ENCODE measurements around the gene ZDHHC6. TPM values are rescaled to one million over a fixed set of nuclear protein-coding genes. Genes with fewer than 3 reads are reported as not detected.
A peak's percentile ranks its signal among the peaks of the same experiment; 100 is the strongest.

Gene ZDHHC6
- total RNA-seq, 1 donor = 31.5 TPM

GRCh38 chr10:112461029-112461887 is 14.5 kb upstream of the ZDHHC6 start:
- TF ChIP-seq, protein P1, sequence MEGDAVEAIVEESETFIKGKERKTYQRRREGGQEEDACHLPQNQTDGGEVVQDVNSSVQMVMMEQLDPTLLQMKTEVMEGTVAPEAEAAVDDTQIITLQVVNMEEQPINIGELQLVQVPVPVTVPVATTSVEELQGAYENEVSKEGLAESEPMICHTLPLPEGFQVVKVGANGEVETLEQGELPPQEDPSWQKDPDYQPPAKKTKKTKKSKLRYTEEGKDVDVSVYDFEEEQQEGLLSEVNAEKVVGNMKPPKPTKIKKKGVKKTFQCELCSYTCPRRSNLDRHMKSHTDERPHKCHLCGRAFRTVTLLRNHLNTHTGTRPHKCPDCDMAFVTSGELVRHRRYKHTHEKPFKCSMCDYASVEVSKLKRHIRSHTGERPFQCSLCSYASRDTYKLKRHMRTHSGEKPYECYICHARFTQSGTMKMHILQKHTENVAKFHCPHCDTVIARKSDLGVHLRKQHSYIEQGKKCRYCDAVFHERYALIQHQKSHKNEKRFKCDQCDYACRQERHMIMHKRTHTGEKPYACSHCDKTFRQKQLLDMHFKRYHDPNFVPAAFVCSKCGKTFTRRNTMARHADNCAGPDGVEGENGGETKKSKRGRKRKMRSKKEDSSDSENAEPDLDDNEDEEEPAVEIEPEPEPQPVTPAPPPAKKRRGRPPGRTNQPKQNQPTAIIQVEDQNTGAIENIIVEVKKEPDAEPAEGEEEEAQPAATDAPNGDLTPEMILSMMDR (IDR thresholded peaks at IDR 0.05; ENCODE audit: insufficient read depth, low read depth, low read length) = no peak
- H3K4me3 ChIP-seq (ENCODE audit: low read depth, low read length) = no peak overlapping the region
- DNase-seq (ENCODE audit: low read depth) = peak; percentile 84

- TF ChIP-seq, protein P1 (IDR thresholded peaks at IDR 0.05; ENCODE audit: insufficient read depth, low read depth, low read length) = no peak
- no peak for DNase-seq (ENCODE audit: low read depth)
- no peak overlapping the region for H3K4me3 ChIP-seq (ENCODE audit: low read depth, low read length)
These were observed 13.7 kb upstream of the ZDHHC6 start for GRCh38 chr10:112460366-112460765.

DNA sequence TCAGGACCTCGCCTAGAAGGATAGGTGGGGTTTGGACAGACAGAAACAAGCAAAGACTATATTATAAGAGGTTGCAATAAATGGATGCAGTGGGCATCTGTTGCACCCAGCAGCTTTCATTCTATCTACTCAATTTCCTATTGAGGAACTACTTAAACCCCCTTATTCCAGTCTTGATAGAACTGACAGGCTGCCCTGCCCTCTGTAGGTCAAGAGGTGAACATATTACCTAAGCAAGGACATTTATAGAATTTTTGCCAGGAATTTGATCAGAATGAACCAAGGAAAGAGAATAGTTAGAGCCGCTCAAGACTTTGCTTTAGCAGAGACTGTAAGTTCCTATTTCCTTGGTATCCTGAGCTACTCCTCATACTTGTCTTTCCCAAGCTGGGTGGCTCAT is 9.8 kb upstream of the ZDHHC6 start:
- no peak overlapping the region for H3K4me3 ChIP-seq (ENCODE audit: low read depth, low read length)
- no peak for DNase-seq (ENCODE audit: low read depth)
- TF ChIP-seq, protein P1 (IDR thresholded peaks at IDR 0.05; ENCODE audit: insufficient read depth, low read depth, low read length) = peak; percentile 1

- H3K4me3 ChIP-seq (ENCODE audit: low read depth, low read length) = no peak overlapping the region
- TF ChIP-seq, protein P1 (IDR thresholded peaks at IDR 0.05; ENCODE audit: insufficient read depth, low read depth, low read length) = no peak
- DNase-seq (ENCODE audit: low read depth) = no peak
These were observed 8.4 kb upstream of the ZDHHC6 start for GRCh38 chr10:112454910-112455779.

GRCh38 chr10:112448888-112449287 is 2.2 kb upstream of the ZDHHC6 start:
- TF ChIP-seq, protein P1 (IDR thresholded peaks at IDR 0.05; ENCODE audit: insufficient read depth, low read depth, low read length) = no peak
- DNase-seq (ENCODE audit: low read depth) = no peak
- no peak overlapping the region for H3K4me3 ChIP-seq (ENCODE audit: low read depth, low read length)

- peak overlapping the region; percentile 100 for H3K4me3 ChIP-seq (ENCODE audit: low read depth, low read length)
- DNase-seq (ENCODE audit: low read depth) = no peak
- TF ChIP-seq, protein P1 (IDR thresholded peaks at IDR 0.05; ENCODE audit: insufficient read depth, low read depth, low read length) = no peak
These were observed 860 bp upstream of the ZDHHC6 start for GRCh38 chr10:112447620-112447928.
